NB4 (cell line): ENCODE data around the gene KRT79.

Experiments used
- DNase-seq: peaks from one replicate; pipeline ENCODE4 v3.0.0; 2010; ENCODE audit warnings: low read depth
- H3K4me3 ChIP-seq: one replicate; pipeline ENCODE4 v1.5.1; 2011; ENCODE audit warnings: mild to moderate bottlenecking, low read depth, low read length, moderate library complexity
- MYC ChIP-seq: IDR thresholded peaks from 2 replicates; pipeline ENCODE4 v1.6.1; 2011; ENCODE audit warnings: low read depth, low read length
- POLR2A ChIP-seq: IDR thresholded peaks from 2 replicates; pipeline ENCODE4 v1.6.1; 2011; ENCODE audit warnings: mild to moderate bottlenecking; ENCODE audit not compliant: insufficient read length; ENCODE audit errors: extremely low read depth
- TF ChIP-seq, protein P1 (sequence below): IDR thresholded peaks from 2 replicates; pipeline ENCODE4 v1.6.1; 2011; ENCODE audit warnings: low read depth, low read length
- TF ChIP-seq, protein P2 (sequence below): IDR thresholded peaks from one replicate; pipeline ENCODE4 v1.5.1; 2012; ENCODE audit warnings: low read depth, low read length

KRT79 gene

DNA sequence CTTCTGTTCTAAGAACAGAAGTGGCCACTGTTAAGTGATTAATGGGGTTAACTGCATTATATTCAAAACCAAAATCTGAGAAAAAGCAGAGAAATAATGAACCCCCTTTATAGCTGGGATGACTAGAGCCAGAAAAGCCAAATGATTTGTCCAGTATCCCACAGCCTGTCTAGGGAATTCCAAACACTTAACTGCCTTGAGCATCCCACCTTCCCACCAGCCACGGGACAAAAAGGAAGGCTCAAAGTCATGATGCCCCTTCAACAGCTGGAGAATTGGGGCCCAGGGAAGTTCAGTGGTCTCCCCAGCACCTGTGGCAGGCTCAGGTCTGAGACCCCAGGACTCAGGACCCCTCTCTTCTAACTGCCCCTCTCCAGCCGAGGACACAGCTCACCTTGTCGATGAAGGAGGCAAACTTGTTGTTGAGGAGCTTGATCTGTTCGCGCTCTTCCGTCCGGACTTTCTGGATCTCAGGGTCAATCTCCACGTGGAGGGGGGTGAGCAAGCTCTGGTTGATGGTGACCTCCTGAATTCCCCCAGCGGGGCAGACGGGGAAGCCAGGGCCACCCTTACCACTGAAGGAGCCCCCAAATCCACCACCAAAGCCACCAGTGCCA lies 20.8 kb downstream of the KRT79 start:
- DNase-seq = no peak
- no peak for TF ChIP-seq MYC
- TF ChIP-seq POLR2A = no peak
- TF ChIP-seq, protein P1, sequence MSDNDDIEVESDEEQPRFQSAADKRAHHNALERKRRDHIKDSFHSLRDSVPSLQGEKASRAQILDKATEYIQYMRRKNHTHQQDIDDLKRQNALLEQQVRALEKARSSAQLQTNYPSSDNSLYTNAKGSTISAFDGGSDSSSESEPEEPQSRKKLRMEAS = no peak
- TF ChIP-seq, protein P2, sequence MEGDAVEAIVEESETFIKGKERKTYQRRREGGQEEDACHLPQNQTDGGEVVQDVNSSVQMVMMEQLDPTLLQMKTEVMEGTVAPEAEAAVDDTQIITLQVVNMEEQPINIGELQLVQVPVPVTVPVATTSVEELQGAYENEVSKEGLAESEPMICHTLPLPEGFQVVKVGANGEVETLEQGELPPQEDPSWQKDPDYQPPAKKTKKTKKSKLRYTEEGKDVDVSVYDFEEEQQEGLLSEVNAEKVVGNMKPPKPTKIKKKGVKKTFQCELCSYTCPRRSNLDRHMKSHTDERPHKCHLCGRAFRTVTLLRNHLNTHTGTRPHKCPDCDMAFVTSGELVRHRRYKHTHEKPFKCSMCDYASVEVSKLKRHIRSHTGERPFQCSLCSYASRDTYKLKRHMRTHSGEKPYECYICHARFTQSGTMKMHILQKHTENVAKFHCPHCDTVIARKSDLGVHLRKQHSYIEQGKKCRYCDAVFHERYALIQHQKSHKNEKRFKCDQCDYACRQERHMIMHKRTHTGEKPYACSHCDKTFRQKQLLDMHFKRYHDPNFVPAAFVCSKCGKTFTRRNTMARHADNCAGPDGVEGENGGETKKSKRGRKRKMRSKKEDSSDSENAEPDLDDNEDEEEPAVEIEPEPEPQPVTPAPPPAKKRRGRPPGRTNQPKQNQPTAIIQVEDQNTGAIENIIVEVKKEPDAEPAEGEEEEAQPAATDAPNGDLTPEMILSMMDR = no peak
- H3K4me3 ChIP-seq = no peak overlapping the region

DNA sequence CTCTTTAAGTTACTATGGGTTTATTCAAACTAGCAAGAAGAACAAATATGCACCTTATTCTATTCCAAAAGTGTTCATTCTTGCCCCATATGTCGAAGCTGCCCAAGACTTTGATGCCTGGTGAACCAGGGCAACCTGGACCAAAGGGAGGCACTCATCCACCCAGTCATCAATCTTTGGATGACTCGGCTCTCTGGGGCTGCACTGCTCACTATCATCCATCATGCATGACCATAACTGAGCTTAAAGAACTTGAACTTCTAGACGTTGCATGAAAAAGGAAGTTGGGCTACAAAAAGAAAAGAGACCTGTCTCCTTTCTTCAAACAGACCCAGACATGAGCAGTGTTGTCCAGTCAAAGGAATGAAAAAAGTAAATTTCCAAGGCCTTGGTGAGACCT lies 21.4 kb downstream of the KRT79 start:
- TF ChIP-seq, protein P2 = no peak
- TF ChIP-seq MYC = no peak
- TF ChIP-seq POLR2A = no peak
- TF ChIP-seq, protein P1 = no peak
- DNase-seq = no peak

DNA sequence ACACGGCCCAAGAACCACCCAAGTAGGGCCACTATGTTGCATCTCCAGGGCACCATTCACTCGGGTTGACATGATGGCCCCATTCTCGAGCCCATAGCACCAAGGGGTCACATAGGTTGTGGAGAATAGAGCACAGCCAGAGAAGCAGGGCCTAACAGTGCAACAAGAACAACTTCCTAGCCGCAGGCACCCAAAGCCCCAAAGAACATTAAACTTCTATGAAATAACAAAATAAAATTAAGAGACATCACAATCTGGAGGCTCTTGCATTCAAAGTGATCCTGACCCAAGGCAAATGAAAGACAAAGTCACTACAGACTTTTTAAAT lies 22.1 kb downstream of the KRT79 start:
- TF ChIP-seq POLR2A (no peak), MYC (no peak)
- TF ChIP-seq, protein P2 = no peak
- TF ChIP-seq, protein P1 = no peak
- H3K4me3 ChIP-seq = no peak overlapping the region
- no peak for DNase-seq

More for the DNA sequence above, 21.4 kb downstream of the KRT79 start:
- no peak overlapping the region for H3K4me3 ChIP-seq

DNA sequence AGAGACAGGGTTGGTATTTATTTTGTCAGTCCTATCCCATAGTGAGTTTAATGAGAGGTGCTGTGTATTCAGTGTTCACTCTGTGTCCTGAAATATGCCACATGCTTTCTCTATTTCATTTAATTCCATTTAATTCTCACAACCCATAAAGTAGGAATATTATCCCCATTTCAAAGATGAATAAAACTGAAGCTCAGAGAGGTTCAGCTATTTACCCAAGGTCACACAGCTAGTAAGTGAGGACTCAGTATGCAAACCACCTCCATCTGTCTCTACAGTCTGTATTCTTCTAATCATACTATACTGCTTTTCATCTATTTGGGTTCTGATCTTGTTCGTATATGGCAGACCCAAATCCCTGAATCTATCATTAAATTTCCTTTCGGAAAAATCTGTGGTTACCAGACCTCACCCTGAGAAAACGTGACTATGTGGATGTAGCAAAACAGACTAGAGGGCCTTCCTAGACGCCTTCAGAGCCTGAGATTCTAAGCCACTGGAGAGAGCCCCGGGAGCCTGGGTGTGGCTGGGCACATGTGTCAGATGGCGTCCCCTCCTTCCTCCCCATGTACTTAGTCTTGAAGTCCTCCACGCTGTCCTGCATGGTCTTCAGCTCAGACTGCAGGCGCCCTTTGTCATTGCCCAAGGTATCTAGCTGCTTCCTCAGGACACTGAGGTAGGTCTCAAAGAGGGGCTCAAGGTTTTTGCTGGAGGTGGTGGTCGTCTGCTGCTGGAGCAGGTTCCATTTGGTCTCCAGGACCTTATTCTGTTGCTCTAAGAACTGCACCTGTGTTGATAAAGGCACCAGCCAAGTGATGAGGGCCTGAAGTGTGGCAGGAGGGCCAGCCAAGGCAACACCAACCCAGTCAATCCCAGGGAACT lies 22.7 kb downstream of the KRT79 start:
- DNase-seq = no peak
- TF ChIP-seq POLR2A = no peak
- TF ChIP-seq, protein P2 = no peak
- TF ChIP-seq MYC = no peak
- TF ChIP-seq, protein P1 = no peak
- H3K4me3 ChIP-seq = no peak overlapping the region

DNA sequence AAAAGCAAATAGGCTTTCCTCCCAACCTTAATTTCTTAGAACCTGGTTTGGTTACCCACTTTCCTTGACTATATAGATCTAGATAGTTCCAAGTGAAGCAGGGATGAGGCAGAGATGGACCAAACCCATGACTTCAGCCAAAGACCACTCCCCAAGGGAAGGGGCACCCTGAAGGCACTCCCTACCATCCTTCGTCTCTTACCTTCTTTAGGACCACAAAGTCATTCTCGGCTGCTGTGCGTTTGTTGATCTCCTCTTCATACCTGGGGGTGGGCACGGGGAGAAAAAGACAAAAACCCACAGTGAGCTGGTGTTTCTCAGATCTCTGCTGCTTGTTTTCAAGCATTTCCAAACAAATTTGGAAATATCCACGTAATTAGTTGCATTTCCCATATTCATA lies 23.6 kb downstream of the KRT79 start:
- no peak for DNase-seq
- H3K4me3 ChIP-seq = no peak overlapping the region
- TF ChIP-seq MYC (no peak), POLR2A (no peak)
- TF ChIP-seq, protein P2 = no peak
- TF ChIP-seq, protein P1 = no peak
